ENCODE data around the gene DOCK9. TPM values are rescaled to one million over a fixed set of nuclear protein-coding genes. Genes with fewer than 3 reads are reported as not detected.

The DOCK9 gene
- total RNA-seq, 1 donor from 2014 or later = 24.1 TPM

DNA sequence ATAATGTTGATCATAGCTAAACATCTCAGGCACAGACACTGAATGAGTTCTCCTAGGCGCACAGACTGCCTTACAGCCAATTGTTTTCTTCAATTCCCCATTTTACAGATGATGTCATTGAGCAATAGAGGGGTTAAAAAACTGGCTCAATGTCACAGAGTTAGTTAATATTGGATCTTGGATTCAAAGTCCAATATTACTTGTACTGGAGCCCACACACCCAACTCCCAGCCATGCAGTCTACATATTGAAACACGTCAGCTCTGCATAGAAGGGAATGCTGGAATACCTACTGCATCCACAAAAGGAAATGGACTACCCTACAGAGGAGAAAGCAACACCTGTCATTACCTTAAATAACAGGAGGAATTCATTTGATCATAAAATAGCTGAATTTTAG is 149.2 kb downstream of the DOCK9 start:
- Mint-ChIP-seq H3K36me3 (ENCODE audit: unreplicated experiment) (peaks cover 16% of the 10 kb centered on the region), H3K9me3 (ENCODE audit: unreplicated experiment) (no peaks in the 10 kb centered on the region), H3K4me3 (ENCODE audit: unreplicated experiment) (no peak overlapping the region), H3K27me3 (ENCODE audit: unreplicated experiment) (no peaks in the 10 kb centered on the region), H3K4me1 (ENCODE audit: unreplicated experiment) (peaks cover 10% of the 10 kb centered on the region), H3K27ac (ENCODE audit: unreplicated experiment) (no peak overlapping the region)
- no peak for DNase-seq (ENCODE audit: extremely low spot score, unreplicated experiment)
- TF ChIP-seq, protein P1, sequence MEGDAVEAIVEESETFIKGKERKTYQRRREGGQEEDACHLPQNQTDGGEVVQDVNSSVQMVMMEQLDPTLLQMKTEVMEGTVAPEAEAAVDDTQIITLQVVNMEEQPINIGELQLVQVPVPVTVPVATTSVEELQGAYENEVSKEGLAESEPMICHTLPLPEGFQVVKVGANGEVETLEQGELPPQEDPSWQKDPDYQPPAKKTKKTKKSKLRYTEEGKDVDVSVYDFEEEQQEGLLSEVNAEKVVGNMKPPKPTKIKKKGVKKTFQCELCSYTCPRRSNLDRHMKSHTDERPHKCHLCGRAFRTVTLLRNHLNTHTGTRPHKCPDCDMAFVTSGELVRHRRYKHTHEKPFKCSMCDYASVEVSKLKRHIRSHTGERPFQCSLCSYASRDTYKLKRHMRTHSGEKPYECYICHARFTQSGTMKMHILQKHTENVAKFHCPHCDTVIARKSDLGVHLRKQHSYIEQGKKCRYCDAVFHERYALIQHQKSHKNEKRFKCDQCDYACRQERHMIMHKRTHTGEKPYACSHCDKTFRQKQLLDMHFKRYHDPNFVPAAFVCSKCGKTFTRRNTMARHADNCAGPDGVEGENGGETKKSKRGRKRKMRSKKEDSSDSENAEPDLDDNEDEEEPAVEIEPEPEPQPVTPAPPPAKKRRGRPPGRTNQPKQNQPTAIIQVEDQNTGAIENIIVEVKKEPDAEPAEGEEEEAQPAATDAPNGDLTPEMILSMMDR (IDR thresholded peaks at IDR 0.05) = no peak

DNA sequence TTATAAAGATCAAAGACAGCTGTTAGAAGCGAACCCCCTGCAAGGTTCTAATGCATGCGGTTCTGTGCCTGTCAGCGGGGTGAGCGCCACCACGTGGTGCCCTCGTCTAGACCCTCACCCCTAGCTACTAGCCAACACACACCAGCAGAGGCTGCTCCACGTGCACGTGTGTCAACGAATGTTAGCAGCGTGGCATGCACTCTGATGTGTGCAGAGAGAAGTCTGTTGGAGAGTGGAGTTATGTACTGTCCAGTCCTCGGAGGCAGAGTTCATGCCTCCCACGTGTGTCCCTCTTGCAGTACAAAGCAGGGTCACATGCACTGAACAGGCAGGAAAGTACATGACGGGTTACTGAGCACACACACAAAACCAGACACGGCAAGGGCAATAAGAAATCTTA is 150.4 kb downstream of the DOCK9 start:
- no peak overlapping the region for H3K27ac Mint-ChIP-seq (ENCODE audit: unreplicated experiment)
- H3K4me1 Mint-ChIP-seq (ENCODE audit: unreplicated experiment) = peaks cover 12% of the 10 kb centered on the region
- H3K4me3 Mint-ChIP-seq (ENCODE audit: unreplicated experiment) = no peak overlapping the region
- no peaks in the 10 kb centered on the region for H3K27me3 Mint-ChIP-seq (ENCODE audit: unreplicated experiment)
- no peaks in the 10 kb centered on the region for H3K9me3 Mint-ChIP-seq (ENCODE audit: unreplicated experiment)
- no peak for DNase-seq (ENCODE audit: extremely low spot score, unreplicated experiment)
- TF ChIP-seq, protein P1 (IDR thresholded peaks at IDR 0.05) = no peak
- peaks cover 16% of the 10 kb centered on the region for H3K36me3 Mint-ChIP-seq (ENCODE audit: unreplicated experiment)

GRCh38 chr13:98826146-98826545 is 151.7 kb downstream of the DOCK9 start:
- H3K27me3 Mint-ChIP-seq (ENCODE audit: unreplicated experiment) = no peaks in the 10 kb centered on the region
- TF ChIP-seq, protein P1 (IDR thresholded peaks at IDR 0.05) = no peak
- no peak overlapping the region for H3K27ac Mint-ChIP-seq (ENCODE audit: unreplicated experiment)
- no peak overlapping the region for H3K4me3 Mint-ChIP-seq (ENCODE audit: unreplicated experiment)
- peaks cover 25% of the 10 kb centered on the region for H3K4me1 Mint-ChIP-seq (ENCODE audit: unreplicated experiment)
- H3K36me3 Mint-ChIP-seq (ENCODE audit: unreplicated experiment) = peaks cover 13% of the 10 kb centered on the region
- DNase-seq (ENCODE audit: extremely low spot score, unreplicated experiment) = no peak
- no peaks in the 10 kb centered on the region for H3K9me3 Mint-ChIP-seq (ENCODE audit: unreplicated experiment)

- TF ChIP-seq, protein P1 (IDR thresholded peaks at IDR 0.05) = no peak
- no peak overlapping the region for H3K4me3 Mint-ChIP-seq (ENCODE audit: unreplicated experiment)
- H3K4me1 Mint-ChIP-seq (ENCODE audit: unreplicated experiment) = peaks cover 30% of the 10 kb centered on the region
- no peak for DNase-seq (ENCODE audit: extremely low spot score, unreplicated experiment)
- no peaks in the 10 kb centered on the region for H3K27me3 Mint-ChIP-seq (ENCODE audit: unreplicated experiment)
- H3K36me3 Mint-ChIP-seq (ENCODE audit: unreplicated experiment) = peaks cover 12% of the 10 kb centered on the region
- no peak overlapping the region for H3K27ac Mint-ChIP-seq (ENCODE audit: unreplicated experiment)
- no peaks in the 10 kb centered on the region for H3K9me3 Mint-ChIP-seq (ENCODE audit: unreplicated experiment)
Measured at GRCh38 chr13:98825659-98826058, 152.2 kb downstream of the DOCK9 start.

GRCh38 chr13:98824376-98825160 is 153.3 kb downstream of the DOCK9 start:
- H3K27ac Mint-ChIP-seq (ENCODE audit: unreplicated experiment) = no peak overlapping the region
- TF ChIP-seq, protein P1 (IDR thresholded peaks at IDR 0.05) = no peak
- no peak for DNase-seq (ENCODE audit: extremely low spot score, unreplicated experiment)
- peaks cover 31% of the 10 kb centered on the region for H3K4me1 Mint-ChIP-seq (ENCODE audit: unreplicated experiment)
- no peak overlapping the region for H3K4me3 Mint-ChIP-seq (ENCODE audit: unreplicated experiment)
- no peaks in the 10 kb centered on the region for H3K27me3 Mint-ChIP-seq (ENCODE audit: unreplicated experiment)
- H3K9me3 Mint-ChIP-seq (ENCODE audit: unreplicated experiment) = no peaks in the 10 kb centered on the region
- H3K36me3 Mint-ChIP-seq (ENCODE audit: unreplicated experiment) = peaks cover 7% of the 10 kb centered on the region
